PC-3 (cell line): ENCODE results near the gene CFHR5. TPM values are rescaled to one million over a fixed set of nuclear protein-coding genes. Genes with fewer than 3 reads are reported as not detected.

Experiments used
- ATAC-seq: fragments of 200-7000 bp; cut with Tn5 transposase; 2 replicates; pipeline ENCODE4 v1.9.1; 2020; ENCODE audit warnings: mild to moderate bottlenecking, moderate library complexity
- BruUV-seq: library from RNA; stranded (reverse); fragments of 400-500 nt; replicated peaks from 2 replicates; lab custom pipeline; 2021; lab: Mats Ljungman, UMichigan
- CTCF ChIA-PET: fragments of 300-600 bp; sonication (Branson Sonifier 250); formaldehyde crosslinking; loops from one replicate; lab custom pipeline; 2022; ENCODE audit warnings: antibody characterized with exemption; lab: Charles Lee
- POLR2A ChIA-PET: fragments of 300-600 bp; sonication (Branson Sonifier 250); formaldehyde crosslinking; loops from one replicate; lab custom pipeline; 2022; ENCODE audit warnings: antibody characterized with exemption; ENCODE audit not compliant: unreplicated experiment; lab: Charles Lee
- DNase-seq: peaks from one replicate; pipeline ENCODE4 v3.0.0-alpha.2; 2015
- H2AFZ ChIP-seq: fragments of 300-600 bp; sonication (generic); 2 replicates; pipeline ENCODE4 v1.6.0; 2016; ENCODE audit warnings: antibody characterized with exemption, low read length
- H3F3A ChIP-seq: fragments of 300-600 bp; sonication (generic); one replicate; pipeline ENCODE4 v1.6.0; 2017; ENCODE audit warnings: antibody characterized with exemption, low read length, control low read depth, mild to moderate bottlenecking; ENCODE audit not compliant: unreplicated experiment
- H3K27ac ChIP-seq: fragments of 300-600 bp; sonication (generic); 2 replicates; pipeline ENCODE4 v1.5.1; 2016; ENCODE audit warnings: mild to moderate bottlenecking, low read length
- H3K27me3 ChIP-seq: fragments of 300-600 bp; sonication (generic); 2 replicates; pipeline ENCODE4 v1.6.1; 2016; ENCODE audit warnings: low read length, mixed read lengths
- H3K36me3 ChIP-seq: fragments of 300-600 bp; sonication (generic); 2 replicates; pipeline ENCODE4 v1.6.1; 2016; ENCODE audit warnings: low read depth, mixed run types, low read length, mixed read lengths
- H3K4me1 ChIP-seq: fragments of 300-600 bp; sonication (generic); 2 replicates; pipeline ENCODE4 v1.5.1; 2016; ENCODE audit warnings: low read length; ENCODE audit not compliant: insufficient read depth
- H3K4me2 ChIP-seq: fragments of 300-600 bp; sonication (generic); 2 replicates; pipeline ENCODE4 v1.6.0; 2016; ENCODE audit warnings: low read length
- H3K4me3 ChIP-seq: fragments of 300-600 bp; sonication (generic); 2 replicates; pipeline ENCODE4 v1.5.1; 2016; ENCODE audit warnings: mild to moderate bottlenecking, low read length, mixed read lengths
- H3K79me2 ChIP-seq: fragments of 300-600 bp; sonication (generic); 2 replicates; pipeline ENCODE4 v1.6.1; 2017; ENCODE audit warnings: low read length, mixed read lengths
- H3K9ac ChIP-seq: fragments of 300-600 bp; sonication (generic); 2 replicates; pipeline ENCODE4 v1.6.0; 2016; ENCODE audit warnings: mild to moderate bottlenecking, low read length
- H3K9me2 ChIP-seq: fragments of 300-600 bp; sonication (generic); replicated peaks from 2 replicates; pipeline ENCODE4 v1.6.1; 2016; ENCODE audit warnings: mixed run types, low read length, mixed read lengths
- H3K9me3 ChIP-seq: fragments of 300-600 bp; sonication (generic); 2 replicates; pipeline ENCODE4 v1.6.1; 2016; ENCODE audit warnings: low read length, mixed read lengths
- H4K20me1 ChIP-seq: fragments of 300-600 bp; sonication (generic); 2 replicates; pipeline ENCODE4 v1.6.1; 2016; ENCODE audit warnings: low read length, mixed read lengths
- CTCF ChIP-seq: fragments of 300-600 bp; sonication (generic); conservative IDR thresholded peaks from 2 replicates; pipeline ENCODE4 v1.5.1; 2017; ENCODE audit warnings: antibody characterized with exemption, low read depth, mild to moderate bottlenecking, low read length
- EZH2 ChIP-seq: fragments of 300-600 bp; sonication (generic); IDR thresholded peaks from one replicate; pipeline ENCODE4 v1.6.1; 2017; ENCODE audit warnings: antibody characterized with exemption, mild to moderate bottlenecking, low read length; ENCODE audit not compliant: unreplicated experiment
- EZH2phosphoT487 ChIP-seq: fragments of 300-600 bp; sonication (generic); IDR thresholded peaks from 2 replicates; pipeline ENCODE4 v1.6.1; 2018; ENCODE audit warnings: mild to moderate bottlenecking, antibody characterized with exemption, low read length, borderline replicate concordance
- intact Hi-C: fragments of 100-400 bp; cut with micrococcal nuclease; formaldehyde crosslinking; loops from 2 replicates; pipeline ENCODE4 v1.9.0; 2023
- total RNA-seq: library from RNA; depleted of rRNA; stranded (reverse); fragments of >200 nt; gene quantifications from 2 replicates; pipeline ENCODE4 v1.2.3, GENCODE V29; 2014

Gene CFHR5
- total RNA-seq, 1 experiment from 2014 or later: not detected

- POLR2A ChIA-PET: no interaction called here
- no peak overlapping the region for H3K4me2 ChIP-seq
These were observed 16.5 kb upstream of the CFHR5 start for GRCh38 chr1:196960854-196961253.

GRCh38 chr1:196970182-196970581 is 7.2 kb upstream of the CFHR5 start:
- POLR2A ChIA-PET: no interaction called here
- Histone ChIP-seq H2AFZ (no peak overlapping the region), H3K27ac (no peak overlapping the region), H3K36me3 (no peaks in the 10 kb centered on the region), H3K9me3 (no peaks in the 10 kb centered on the region), H3K4me1 (no peaks in the 10 kb centered on the region), H3K9ac (no peak overlapping the region), H3F3A (no peaks in the 10 kb centered on the region), H4K20me1 (no peaks in the 10 kb centered on the region), H3K4me2 (no peak overlapping the region), H3K27me3 (no peaks in the 10 kb centered on the region), H3K9me2 (no peaks in the 10 kb centered on the region), H3K79me2 (no peaks in the 10 kb centered on the region), H3K4me3 (no peak overlapping the region)
- no peak for ATAC-seq
- BruUV-seq: no TSS peak
- CTCF ChIA-PET: no interaction called here
- TF ChIP-seq CTCF (no peak), EZH2phosphoT487 (no peak), EZH2 (no peak)
- no peak for DNase-seq
- intact Hi-C loops: no loop called here

More at GRCh38 chr1:196960854-196961253, 16.5 kb upstream of the CFHR5 start:
- Histone ChIP-seq H3F3A (no peaks in the 10 kb centered on the region), H3K9me2 (no peaks in the 10 kb centered on the region), H3K27me3 (no peaks in the 10 kb centered on the region), H2AFZ (no peak overlapping the region), H3K27ac (no peak overlapping the region), H4K20me1 (no peaks in the 10 kb centered on the region), H3K79me2 (no peaks in the 10 kb centered on the region), H3K9ac (no peak overlapping the region), H3K9me3 (no peaks in the 10 kb centered on the region), H3K4me3 (no peak overlapping the region), H3K4me1 (no peaks in the 10 kb centered on the region), H3K36me3 (no peaks in the 10 kb centered on the region)
- no peak for ATAC-seq
- BruUV-seq: no TSS peak
- DNase-seq: no peak
- CTCF ChIA-PET: no interaction called here
- TF ChIP-seq CTCF (no peak), EZH2phosphoT487 (no peak), EZH2 (no peak)
- intact Hi-C loops: no loop called here

- Histone ChIP-seq H4K20me1 (no peaks in the 10 kb centered on the region), H3K36me3 (no peaks in the 10 kb centered on the region), H3K4me3 (no peak overlapping the region), H2AFZ (no peak overlapping the region), H3K27me3 (no peaks in the 10 kb centered on the region), H3K79me2 (no peaks in the 10 kb centered on the region), H3K9me3 (no peaks in the 10 kb centered on the region), H3K4me1 (no peaks in the 10 kb centered on the region), H3K9me2 (no peaks in the 10 kb centered on the region), H3K4me2 (no peak overlapping the region), H3F3A (no peaks in the 10 kb centered on the region), H3K9ac (no peak overlapping the region), H3K27ac (no peak overlapping the region)
- ChIA-PET POLR2A (no interaction called here), CTCF (no interaction called here)
- DNase-seq: no peak
- no peak for ATAC-seq
- intact Hi-C loops: no loop called here
- TF ChIP-seq EZH2phosphoT487 (no peak), CTCF (no peak), EZH2 (no peak)
- BruUV-seq: no TSS peak
These were observed 1.1 kb upstream of the CFHR5 start for GRCh38 chr1:196976278-196976677.
